Globus pallidus (tissue), 1 donor: ENCODE data around the gene RNF13.
"Not testable (repeated sequence)": the region's sequence is repeated elsewhere in the genome, so short reads cannot be mapped to it uniquely, and the experiment has no call there.

Source experiments
- DNase-seq: peaks from one replicate; pipeline ENCODE4 v3.0.0-alpha.2; 2015; ENCODE audit warnings: low spot score

The RNF13 gene

DNA sequence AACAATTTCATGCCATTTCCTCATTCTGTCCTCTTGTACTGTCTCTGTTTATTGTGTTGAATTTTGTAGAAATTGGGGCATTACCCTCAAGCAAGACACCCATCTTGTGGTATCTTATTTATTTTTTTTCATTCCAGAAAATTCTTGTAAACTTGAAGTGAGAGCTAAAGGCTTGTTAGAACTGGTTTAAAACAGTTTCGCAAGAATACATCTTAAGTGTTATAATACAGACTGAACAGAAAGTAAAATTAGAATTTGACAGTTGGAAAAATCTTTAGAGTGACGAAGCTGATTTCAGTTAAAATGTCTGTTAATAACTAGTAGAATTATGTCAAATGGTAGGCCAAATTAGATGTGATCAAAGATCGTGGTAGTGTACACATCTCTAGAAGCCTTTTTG lies 26.9 kb downstream of the RNF13 start:
- no peak for DNase-seq

DNA sequence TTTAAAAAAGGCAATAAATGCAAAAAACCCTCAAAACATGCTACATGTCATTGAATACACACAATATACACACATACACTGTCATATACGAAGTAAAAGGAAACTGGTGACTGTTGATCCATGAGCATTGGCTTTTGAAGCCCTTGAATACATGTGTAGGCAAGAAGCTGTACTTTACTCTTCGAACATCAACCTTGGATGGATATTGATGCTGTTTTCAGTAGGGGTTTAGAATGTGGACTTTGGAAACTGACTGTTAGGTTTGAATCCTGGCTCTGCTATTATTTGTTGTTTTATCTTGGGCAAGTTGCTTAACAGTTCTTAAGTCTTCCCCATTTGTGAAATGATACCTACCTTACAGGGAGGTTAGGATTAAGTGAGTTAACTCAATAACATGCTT lies 30.5 kb downstream of the RNF13 start:
- DNase-seq: no peak

DNA sequence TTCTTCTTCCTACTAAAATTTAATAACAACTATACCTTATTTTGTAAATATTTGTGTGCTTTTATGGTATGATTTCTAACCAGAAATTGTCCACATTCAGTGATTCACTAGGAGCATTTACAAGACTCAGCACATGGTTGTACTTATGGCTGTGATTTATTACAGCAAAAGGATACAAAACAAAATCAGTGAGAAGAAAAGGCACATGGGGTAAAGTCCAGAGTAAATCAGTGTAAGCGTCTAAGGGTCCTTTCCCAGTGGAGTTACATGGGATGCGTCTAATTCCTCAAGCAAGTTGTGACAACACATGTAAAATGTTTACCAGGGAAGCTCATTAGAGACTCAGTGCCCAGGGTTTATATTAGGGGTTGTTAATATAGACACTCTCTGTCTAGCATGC lies 31.1 kb downstream of the RNF13 start:
- no peak for DNase-seq

DNA sequence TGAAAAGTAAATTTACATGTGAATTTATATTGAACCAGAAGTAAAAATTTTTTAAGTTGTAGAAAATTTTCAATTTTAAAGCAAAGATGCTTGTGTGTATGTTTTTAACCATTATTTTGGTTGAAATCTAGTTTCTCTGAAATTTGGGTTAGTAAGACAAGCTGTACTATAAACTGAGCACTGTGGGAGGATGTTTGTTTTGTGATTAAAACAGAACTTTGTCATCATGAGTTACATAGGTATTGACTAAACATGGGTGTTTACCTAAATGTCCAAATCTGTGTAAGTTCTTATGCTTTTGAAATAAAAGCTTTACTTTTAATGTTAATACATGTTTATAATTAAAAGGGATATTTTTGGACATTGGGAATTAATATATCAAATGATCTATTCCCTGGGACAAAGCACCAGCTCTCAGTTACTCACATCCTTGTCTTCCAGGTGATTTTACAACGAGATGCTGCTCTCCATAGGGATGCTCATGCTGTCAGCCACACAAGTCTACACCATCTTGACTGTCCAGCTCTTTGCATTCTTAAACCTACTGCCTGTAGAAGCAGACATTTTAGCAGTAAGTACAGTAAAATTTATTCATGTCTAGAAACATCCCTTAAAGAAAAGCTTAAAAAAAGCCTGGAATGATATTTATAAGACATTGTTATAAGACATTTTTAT lies 32.7 kb downstream of the RNF13 start:
- DNase-seq: no peak

DNA sequence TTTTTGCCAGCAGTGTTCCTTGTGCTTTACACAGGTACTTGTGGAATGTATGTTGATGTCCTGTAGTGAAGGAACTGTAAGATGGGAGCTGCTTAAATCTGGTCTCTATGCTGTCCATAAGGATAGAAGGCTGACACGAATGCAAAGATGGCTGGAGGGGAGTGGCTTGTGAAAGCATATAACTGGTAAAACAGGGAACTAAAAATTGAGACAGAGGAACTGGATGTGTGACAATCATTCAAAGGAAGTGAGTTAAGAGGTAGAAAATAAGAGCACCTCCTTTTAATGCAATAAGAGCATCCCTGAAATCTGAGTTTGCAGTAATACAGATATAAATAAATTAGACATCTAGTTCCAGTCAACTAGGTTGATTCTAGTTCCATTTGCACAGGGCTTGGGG lies 35.2 kb downstream of the RNF13 start:
- no peak for DNase-seq

DNA sequence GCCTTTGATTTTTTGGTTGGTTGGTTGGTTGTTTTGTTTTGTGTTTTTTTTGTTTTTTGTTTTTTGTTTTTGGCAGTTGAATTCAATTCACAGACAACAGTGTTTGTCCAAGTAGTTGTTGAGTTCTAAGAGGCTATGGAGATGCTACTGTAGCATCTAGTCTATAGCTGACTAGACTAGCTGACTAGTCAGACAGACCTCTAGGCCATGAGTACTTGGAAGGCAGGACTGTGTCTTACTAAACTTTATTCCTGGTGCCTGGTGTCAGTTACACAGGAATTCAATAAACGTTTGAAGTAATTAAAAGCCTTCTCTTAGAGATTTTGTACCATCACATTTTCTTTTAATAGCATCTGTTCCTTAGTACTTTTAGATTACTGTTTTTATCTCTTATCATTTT lies 35.7 kb downstream of the RNF13 start:
- DNase-seq: no peak

DNA sequence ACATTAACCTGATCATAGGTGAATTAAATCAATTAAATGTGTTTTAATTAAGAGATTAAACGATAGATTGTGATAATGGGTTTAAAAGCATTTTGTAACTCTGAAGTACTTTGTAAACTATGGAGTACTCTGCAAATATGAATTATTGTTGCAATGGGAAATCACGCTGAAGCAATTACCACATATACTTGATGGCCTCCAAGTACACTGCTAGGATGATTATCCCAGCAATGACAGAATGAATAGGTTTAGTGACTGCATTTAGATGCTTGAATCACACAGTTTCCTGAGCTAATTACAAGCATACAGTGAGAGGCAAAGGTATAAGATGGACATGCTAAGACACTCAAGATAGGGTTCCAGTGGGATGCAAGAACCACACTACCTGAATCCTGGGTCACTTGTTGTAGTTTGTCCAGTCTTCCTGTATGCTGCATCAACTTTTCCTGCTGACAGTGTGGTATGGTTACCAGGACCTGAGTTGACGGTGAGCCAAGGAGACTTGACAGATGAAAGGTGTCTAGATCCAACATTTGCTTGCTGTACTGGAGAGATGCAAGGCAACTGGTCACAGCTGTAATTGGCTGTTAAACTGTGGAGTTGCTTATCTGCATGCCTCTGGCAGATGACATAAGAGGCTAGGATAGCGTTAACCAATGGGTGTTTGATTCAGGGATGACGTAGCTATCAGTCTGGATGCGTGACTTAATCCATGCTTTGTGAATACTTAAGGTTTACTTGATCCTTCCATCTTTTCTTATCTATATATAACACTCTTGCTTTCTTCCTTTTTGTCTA lies 38.0 kb downstream of the RNF13 start:
- DNase-seq: no peak

DNA sequence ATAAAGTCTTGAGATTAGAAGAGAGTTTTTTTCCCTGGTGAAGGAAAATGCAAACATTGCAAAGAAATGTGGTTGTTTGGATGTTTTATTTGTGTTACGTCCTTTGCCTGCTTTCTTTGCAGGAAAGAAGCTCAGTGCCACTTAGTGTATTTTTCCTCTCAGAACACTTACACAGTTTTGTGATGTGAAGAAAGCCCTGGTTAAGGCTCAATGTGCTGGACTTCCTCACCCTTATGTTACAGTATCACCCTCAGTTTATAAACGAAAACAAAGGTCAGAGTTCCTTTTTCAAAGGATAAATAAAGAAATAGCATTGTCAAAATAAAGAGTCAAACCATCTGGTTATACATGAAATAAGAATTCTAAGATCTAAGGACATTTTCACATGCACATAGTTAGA lies 45.9 kb downstream of the RNF13 start:
- no peak for DNase-seq

DNA sequence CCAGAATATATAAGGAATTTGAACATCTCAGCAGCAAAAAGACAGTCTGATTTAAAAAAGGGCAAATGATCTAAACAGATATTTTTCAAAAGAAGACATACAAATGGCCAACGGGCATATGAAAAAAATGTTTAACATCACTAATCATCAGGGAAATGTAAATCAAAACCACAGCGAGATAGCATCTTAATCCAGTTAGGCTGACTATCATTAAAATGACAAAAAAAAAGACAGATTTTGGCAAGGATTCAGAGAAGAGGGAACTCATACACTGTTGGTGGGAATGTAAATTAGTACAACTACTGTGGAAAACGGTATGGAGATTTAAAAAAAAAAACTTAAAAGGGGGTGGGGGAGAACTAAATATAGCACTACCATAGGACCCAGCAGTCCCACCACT lies 47.9 kb downstream of the RNF13 start:
- DNase-seq: no peak

DNA sequence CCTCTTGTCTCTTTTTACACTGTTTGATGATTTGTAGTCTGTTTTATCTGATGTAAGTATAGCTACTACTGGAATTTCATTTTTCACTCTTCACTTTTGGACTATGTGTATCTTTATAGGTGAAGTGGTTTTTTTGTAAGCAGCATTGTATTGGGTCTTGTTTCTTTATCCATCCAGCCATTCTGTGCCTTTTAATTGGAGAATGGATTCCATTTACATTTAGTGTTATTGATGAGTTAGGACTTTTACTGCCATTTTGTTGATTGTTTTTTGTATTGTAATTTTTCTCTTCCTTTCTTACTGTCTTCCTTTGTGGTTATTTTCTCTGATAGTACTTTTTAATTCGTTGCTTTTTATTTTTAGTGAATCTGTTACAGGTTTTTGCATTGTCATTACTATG lies 54.5 kb downstream of the RNF13 start:
- DNase-seq: no peak

DNA sequence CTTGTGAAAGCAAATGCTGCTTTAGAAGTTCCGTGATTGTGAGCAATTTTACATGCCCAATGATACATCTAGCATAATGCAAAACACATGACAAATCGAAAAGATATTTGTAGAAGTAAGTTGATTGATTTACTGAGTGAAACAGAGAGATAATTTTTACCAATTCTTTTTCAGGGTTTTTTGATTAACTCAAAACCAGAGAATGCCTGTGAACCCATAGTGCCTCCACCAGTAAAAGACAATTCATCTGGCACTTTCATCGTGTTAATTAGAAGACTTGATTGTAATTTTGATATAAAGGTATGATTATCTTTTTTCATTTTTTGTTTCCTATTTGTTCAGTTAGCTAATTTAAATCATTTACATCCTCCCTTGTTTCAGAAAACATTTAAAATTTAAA lies 58.8 kb downstream of the RNF13 start:
- DNase-seq: no peak

DNA sequence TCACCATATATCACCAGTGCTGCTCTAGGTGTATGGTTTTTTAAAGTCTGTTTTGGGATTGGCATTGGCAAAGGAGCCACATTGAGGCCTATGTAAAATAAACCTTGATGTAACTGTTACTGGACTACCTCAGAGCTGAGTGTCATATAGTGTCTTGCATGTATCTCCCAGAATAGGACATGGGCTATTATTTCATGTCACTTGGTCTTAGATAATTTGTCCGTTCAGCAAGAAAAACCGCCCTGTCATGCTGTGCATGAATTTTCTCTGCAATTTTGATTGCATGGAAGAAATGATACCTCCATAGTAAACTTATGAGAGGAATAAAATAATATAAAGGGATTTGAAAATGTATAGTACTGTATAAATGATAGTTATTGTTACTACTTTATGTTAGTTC lies 59.6 kb downstream of the RNF13 start:
- no peak for DNase-seq

DNA sequence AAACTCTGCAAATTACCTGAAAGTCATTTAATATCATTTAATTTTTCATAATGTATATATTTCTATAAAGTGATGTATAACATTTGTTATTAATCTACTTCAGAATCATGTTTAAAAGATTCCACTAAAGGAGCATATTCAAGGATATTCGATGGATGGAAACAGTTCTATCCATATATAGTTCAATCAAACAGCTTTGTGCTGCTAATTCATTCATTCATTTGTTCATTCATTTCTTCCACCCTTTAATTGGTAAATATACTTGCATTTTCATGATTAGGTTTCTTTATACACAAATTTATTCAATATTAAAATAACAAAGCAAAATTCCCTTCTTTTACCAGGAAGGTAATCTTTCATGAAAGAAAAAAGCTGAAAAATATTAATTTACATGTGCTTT lies 64.7 kb downstream of the RNF13 start:
- DNase-seq: no peak

DNA sequence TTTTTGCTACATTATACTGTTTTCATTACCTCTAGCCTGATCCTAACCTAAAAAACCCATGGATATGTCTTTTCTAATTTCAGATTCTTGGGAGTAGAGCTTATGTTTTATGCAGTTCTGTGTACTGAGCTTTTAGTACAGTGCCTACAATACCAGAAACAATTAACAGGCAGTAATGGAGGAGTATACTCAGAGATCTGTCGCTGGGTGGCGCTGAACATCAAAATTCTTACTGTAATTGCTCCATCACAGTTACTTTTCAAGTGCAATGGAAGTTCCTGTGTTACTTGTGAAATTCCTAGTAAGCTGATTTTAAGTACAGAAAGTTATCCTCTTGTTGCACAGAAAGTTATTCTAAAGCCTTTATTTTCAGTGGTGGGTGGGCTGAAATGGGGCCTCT lies 66.9 kb downstream of the RNF13 start:
- peak; percentile 80 for DNase-seq

DNA sequence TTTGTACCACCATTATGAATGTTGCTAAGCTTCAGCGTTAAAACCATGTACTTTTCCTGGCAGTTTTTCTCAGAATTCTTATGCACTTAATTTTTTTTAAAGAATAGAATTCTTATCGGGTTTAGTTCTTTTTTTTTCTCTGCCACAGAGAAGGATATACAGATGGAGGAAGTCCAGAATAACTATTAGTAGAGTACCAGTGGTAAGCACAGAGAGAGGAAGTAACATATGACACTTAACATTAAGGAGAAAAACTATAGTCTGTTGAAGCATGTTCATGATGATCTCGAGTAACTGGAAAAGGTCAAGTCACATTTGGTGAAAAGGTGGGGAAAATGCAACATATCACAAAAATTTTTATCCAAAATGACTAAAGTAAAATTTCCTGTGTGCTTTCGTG lies 68.9 kb downstream of the RNF13 start:
- no peak for DNase-seq

DNA sequence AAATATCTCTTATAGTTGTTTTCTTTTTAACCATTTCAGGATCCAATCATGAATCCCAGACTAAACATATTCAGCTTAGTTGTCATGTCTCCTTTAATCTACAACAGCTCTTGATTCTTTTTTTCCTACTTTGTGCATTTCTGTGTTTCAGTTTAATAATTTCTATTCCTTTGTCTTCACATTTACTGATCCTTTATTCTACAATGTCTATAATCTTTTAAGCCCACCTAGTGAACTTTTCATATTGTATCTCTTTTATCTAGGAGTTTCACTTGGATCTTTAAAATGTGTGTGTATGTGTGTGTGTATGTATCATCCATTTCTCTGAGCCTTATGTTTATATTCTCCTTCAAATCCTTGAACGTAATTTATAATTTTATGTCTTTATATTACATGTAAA lies 70.1 kb downstream of the RNF13 start:
- no peak for DNase-seq

DNA sequence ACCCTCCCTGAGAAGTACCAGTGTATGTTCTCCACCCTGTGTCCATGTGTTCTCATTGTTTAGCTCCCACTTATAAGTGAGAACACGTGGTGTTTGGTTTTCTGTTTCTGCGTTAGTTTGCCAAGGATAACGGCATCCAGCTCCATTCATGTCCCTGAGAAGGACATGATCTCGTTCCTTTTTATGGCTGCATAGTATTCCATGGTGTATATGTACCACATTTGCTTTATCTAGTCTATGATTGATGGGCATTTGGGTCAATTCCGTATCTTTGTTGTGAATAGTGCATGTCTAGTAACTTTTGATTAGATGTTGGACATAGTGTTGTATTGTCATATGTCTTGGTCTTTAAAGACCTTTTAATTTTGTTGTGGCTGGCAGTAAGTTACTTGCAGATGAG lies 70.8 kb downstream of the RNF13 start:
- not testable (repeated sequence) for DNase-seq

DNA sequence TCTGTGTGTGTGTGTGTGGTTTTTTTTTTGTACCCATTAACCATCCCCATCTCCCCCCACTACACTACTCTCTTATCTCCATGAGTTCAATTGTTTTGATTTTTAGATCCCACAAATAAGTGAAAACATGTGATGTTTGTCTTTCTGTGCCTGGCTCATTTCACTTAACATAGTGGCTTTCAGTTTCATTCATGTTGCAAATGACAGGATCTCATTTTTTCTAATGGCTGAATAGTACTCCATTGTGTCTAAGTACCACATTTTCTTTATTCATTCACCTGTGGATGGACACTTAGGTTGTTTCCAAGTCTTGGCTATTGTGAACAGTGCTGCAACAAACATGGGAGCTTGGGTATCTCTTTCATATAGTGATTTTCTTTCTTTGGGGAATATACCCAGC lies 71.8 kb downstream of the RNF13 start:
- not testable (repeated sequence) for DNase-seq

DNA sequence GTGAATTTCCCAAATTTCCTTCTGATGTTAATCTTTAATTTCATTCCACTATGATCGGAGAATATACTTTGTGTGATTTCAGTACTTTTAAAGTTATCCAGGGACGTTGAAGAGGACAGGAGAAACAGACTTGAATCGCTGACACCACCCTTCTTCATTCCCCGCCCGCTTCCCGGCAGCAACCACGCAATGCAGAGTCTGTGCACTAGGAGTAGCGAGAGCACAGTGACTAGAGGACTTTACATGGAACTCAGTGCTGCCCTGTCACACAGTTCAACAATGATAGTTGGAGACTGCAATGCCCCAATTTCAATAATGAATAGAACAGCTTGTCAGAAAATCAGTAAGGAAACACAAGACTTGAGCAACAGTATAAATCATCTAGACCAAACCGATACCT lies 73.9 kb downstream of the RNF13 start:
- no peak for DNase-seq

DNA sequence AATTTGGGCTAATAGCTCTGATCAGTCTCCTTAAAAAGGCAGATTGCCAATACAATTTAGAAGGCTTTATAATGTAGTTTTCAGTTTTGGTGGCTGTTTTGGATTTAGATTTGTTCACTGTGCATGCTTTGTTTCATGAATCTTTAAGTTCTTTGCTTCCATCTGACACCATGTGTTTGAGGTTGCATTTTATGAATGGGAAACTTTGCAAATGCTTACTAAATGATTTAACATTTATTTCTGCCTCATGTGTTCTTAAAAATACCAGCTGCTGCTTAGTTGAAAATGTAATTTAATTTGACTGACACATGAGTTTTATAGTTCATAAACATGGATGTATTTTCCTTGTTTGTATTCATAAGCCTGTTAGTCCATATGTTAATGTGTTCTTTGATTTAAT lies 78.6 kb downstream of the RNF13 start:
- DNase-seq: no peak

DNA sequence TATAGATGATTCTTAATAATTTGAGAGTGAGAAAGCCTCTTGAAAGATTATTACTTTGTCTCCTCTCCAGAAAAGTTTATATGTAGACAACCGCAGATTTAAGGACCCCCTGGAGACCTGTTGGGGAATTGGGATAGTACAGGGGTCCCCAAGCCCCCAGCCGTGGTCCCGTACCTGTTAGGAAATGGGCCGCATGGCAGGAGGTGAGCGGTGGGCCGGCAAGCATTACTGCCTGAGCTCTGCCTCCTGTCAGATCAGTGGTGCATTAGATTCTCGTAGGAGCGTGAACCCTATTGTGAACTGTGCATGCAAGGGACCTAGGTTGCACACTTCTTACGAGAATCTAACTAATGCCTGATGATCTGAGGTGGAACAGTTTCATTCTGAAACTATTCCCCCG lies 79.4 kb downstream of the RNF13 start:
- DNase-seq: no peak

DNA sequence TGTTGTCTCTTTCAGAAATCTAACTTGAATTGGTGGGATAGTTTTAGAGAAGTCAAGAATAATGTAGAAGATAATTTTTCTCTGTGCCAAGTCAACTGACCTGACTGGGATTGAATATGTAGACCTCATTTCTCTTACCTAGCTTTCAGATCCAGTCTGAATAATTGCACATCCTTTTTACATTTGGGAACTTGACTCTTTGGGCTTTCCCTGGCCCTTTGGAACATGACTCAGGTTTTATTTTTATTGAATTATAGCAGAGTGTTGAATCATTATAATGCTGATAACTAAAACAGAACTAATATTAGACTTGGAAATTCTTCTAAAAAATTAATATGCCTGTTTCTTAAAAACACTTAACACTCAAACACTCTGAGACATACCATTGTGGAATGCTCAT lies 81.2 kb downstream of the RNF13 start:
- DNase-seq: no peak

DNA sequence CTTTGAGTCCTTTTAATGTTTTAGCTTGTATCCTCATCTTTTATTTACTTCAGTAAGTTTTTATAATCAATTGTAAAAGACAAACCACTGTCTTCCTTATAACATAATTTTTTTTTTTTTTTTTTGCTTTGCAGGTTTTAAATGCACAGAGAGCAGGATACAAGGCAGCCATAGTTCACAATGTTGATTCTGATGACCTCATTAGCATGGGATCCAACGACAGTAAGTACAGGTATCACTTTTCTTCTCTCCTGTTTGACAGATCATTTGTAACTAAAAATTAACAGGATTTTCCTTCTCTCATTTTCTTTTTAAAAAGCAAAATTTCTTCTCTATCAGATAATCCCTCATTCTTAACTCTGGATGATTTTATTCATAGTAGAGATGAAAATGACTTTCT lies 82.3 kb downstream of the RNF13 start:
- no peak for DNase-seq

DNA sequence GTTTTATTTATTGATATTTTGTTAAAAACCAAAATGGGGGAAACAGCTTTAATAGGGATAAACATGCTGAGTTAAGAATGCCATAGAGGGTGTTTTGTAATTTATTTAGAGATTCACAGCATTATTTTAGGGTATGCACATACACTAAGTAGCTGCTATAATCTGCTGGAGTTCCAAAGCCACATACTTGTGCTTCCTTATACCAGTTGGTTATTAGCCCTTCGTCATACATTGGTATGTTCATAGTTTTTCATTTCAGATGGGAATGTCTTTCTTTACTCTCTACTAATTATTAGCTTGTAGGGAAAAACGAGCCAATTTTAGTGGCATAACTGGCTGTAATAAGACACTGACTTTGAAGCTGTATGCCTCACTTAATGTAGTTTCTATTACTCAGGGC lies 82.8 kb downstream of the RNF13 start:
- DNase-seq: no peak
